Smooth muscle cell (in vitro differentiated cells): ENCODE data around the gene TMED1. TPM values are rescaled to one million over a fixed set of nuclear protein-coding genes. Genes with fewer than 3 reads are reported as not detected.

Experiments
- DNase-seq: peaks from one replicate; lab custom pipeline; 2025; ENCODE audit not compliant: unreplicated experiment; lab: John Stamatoyannopoulos, UW
- H2AFZ ChIP-seq: fragments of 200-600 bp; sonication (generic); 2 replicates; pipeline ENCODE4 v1.6.0; 2016; ENCODE audit warnings: antibody characterized with exemption, low read depth, mild to moderate bottlenecking
- H3F3A ChIP-seq: fragments of 200-600 bp; sonication (generic); 2 replicates; pipeline ENCODE4 v1.6.0; 2017; ENCODE audit warnings: antibody characterized with exemption, low read depth
- H3K27ac ChIP-seq: fragments of 200-600 bp; sonication (generic); 2 replicates; pipeline ENCODE4 v1.5.1; 2016; ENCODE audit warnings: low read depth, mild to moderate bottlenecking
- H3K27me3 ChIP-seq: fragments of 200-600 bp; sonication (generic); 2 replicates; pipeline ENCODE4 v1.6.1; 2016; ENCODE audit warnings: low read depth, mild to moderate bottlenecking
- H3K36me3 ChIP-seq: fragments of 200-600 bp; sonication (generic); 2 replicates; pipeline ENCODE4 v1.5.1; 2016; ENCODE audit warnings: low read depth
- H3K4me1 ChIP-seq: fragments of 200-600 bp; sonication (generic); 2 replicates; pipeline ENCODE4 v1.5.1; 2016; ENCODE audit warnings: low read depth
- H3K4me2 ChIP-seq: fragments of 200-600 bp; sonication (generic); 2 replicates; pipeline ENCODE4 v1.6.0; 2016; ENCODE audit warnings: mild to moderate bottlenecking
- H3K4me3 ChIP-seq: fragments of 200-600 bp; sonication (generic); 2 replicates; pipeline ENCODE4 v1.5.1; 2016; ENCODE audit warnings: mild to moderate bottlenecking
- H3K79me2 ChIP-seq: fragments of 200-600 bp; sonication (generic); 2 replicates; pipeline ENCODE4 v1.6.0; 2016; ENCODE audit warnings: low read depth, mild to moderate bottlenecking
- H3K9ac ChIP-seq: fragments of 200-600 bp; sonication (generic); 2 replicates; pipeline ENCODE4 v1.6.0; 2016; ENCODE audit warnings: low read depth
- H3K9me3 ChIP-seq: fragments of 200-600 bp; sonication (generic); replicated peaks from 2 replicates; pipeline ENCODE4 v1.5.1; 2016; ENCODE audit warnings: low read depth
- H4K20me1 ChIP-seq: fragments of 200-600 bp; sonication (generic); 2 replicates; pipeline ENCODE4 v1.6.0; 2016; ENCODE audit warnings: low read depth
- WGBS: methylation state at CpG from one replicate; pipeline ENCODE4 v1.1.7; 2016; ENCODE audit warnings: low lambda C conversion rate; 5-methylcytosine and 5-hydroxymethylcytosine counted together
- polyA plus RNA-seq: library from polyadenylated mRNA; unstranded; fragments of >200 nt; fragmentation: Nextera tagmentation; extraction: Ambion mirVana; gene quantifications from 2 replicates; pipeline ENCODE4 v1.2.1, GENCODE V29; 2016
- total RNA-seq: library from RNA; depleted of rRNA; stranded (reverse); fragments of >200 nt; gene quantifications from 2 replicates; pipeline ENCODE4 v1.2.3, GENCODE V29; 2014
- TF ChIP-seq, protein P1 (sequence below): fragments of 200-600 bp; sonication (generic); IDR thresholded peaks from 2 replicates; pipeline ENCODE4 v1.5.1; 2017; ENCODE audit warnings: borderline replicate concordance, mild to moderate bottlenecking, antibody characterized with exemption; ENCODE audit not compliant: insufficient read depth, poor library complexity, severe bottlenecking

TMED1 gene
- total and polyA plus RNA-seq, 2 experiments from 2014 or later: 30.7 to 107 TPM

GRCh38 chr19:10876459-10877240, 40.6 kb upstream of the TMED1 start:
- WGBS: 87% methylated on average over 10 of the region's 10 CpGs
- Histone ChIP-seq H3K27me3 (no peaks in the 10 kb centered on the region), H3K4me2 (no peak overlapping the region), H4K20me1 (peaks cover 86% of the 10 kb centered on the region), H3K9me3 (no peaks in the 10 kb centered on the region), H3F3A (peaks cover 10% of the 10 kb centered on the region), H2AFZ (no peak overlapping the region), H3K36me3 (no peaks in the 10 kb centered on the region), H3K9ac (no peak overlapping the region), H3K79me2 (peaks cover 99% of the 10 kb centered on the region), H3K4me3 (no peak overlapping the region), H3K27ac (no peak overlapping the region), H3K4me1 (peaks cover 20% of the 10 kb centered on the region)
- TF ChIP-seq, protein P1, sequence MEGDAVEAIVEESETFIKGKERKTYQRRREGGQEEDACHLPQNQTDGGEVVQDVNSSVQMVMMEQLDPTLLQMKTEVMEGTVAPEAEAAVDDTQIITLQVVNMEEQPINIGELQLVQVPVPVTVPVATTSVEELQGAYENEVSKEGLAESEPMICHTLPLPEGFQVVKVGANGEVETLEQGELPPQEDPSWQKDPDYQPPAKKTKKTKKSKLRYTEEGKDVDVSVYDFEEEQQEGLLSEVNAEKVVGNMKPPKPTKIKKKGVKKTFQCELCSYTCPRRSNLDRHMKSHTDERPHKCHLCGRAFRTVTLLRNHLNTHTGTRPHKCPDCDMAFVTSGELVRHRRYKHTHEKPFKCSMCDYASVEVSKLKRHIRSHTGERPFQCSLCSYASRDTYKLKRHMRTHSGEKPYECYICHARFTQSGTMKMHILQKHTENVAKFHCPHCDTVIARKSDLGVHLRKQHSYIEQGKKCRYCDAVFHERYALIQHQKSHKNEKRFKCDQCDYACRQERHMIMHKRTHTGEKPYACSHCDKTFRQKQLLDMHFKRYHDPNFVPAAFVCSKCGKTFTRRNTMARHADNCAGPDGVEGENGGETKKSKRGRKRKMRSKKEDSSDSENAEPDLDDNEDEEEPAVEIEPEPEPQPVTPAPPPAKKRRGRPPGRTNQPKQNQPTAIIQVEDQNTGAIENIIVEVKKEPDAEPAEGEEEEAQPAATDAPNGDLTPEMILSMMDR: no peak
- DNase-seq: no peak

DNA sequence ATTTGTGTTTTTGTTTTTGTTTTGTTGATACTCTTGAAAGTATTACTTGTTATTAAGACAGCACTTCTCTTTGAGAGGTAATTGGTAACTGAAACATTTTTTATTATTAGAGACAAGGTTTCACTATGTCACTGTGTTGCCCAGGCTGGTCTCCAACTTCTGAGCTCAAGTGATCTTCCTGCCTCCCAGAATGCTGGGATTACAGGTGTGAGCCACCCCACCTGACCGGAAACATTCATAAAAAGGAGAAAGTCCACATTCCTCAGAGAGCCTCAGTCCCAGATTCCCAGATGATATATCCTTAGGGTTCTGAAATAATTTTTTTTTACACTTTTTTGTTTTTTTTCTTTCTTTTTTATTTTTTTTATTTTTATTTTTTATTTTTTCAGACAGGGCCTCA, 38.0 kb upstream of the TMED1 start:
- DNase-seq: no peak
- H3K27me3 ChIP-seq: no peaks in the 10 kb centered on the region
- TF ChIP-seq, protein P1: no peak
- H3K27ac ChIP-seq: no peak overlapping the region
- no peak overlapping the region for H2AFZ ChIP-seq
- peaks cover 59% of the 10 kb centered on the region for H4K20me1 ChIP-seq
- H3F3A ChIP-seq: peaks cover 4% of the 10 kb centered on the region
- WGBS: 87% methylated on average over 1 of the region's 1 CpG
- peaks cover 72% of the 10 kb centered on the region for H3K79me2 ChIP-seq
- H3K4me3 ChIP-seq: peak overlapping the region; percentile 6
- peaks cover 12% of the 10 kb centered on the region for H3K4me1 ChIP-seq
- no peaks in the 10 kb centered on the region for H3K36me3 ChIP-seq
- no peak overlapping the region for H3K9ac ChIP-seq
- H3K9me3 ChIP-seq: no peaks in the 10 kb centered on the region
- H3K4me2 ChIP-seq: no peak overlapping the region

GRCh38 chr19:10872546-10873107, 36.6 kb upstream of the TMED1 start:
- H3K9ac ChIP-seq: peak overlapping the region; percentile 81
- peaks cover 45% of the 10 kb centered on the region for H4K20me1 ChIP-seq
- peak overlapping the region; percentile 51 for H3K27ac ChIP-seq
- no peak for DNase-seq
- H3K4me3 ChIP-seq: peak overlapping the region; percentile 84
- H3K9me3 ChIP-seq: no peaks in the 10 kb centered on the region
- H3K36me3 ChIP-seq: no peaks in the 10 kb centered on the region
- TF ChIP-seq, protein P1: no peak
- WGBS: 9% methylated on average over 16 of the region's 16 CpGs
- H3K27me3 ChIP-seq: no peaks in the 10 kb centered on the region
- no peaks in the 10 kb centered on the region for H3F3A ChIP-seq
- H3K4me2 ChIP-seq: peak overlapping the region; percentile 99
- H2AFZ ChIP-seq: peak overlapping the region; percentile 20
- H3K4me1 ChIP-seq: peaks cover 12% of the 10 kb centered on the region
- H3K79me2 ChIP-seq: peaks cover 58% of the 10 kb centered on the region
